HepG2 (cell line): ENCODE measurements around the gene SEMA3B. TPM values are rescaled to one million over a fixed set of nuclear protein-coding genes. Genes with fewer than 3 reads are reported as not detected.

Experiments
- ATF7 ChIP-seq, 2 experiments: fragments of 450-650 bp in 1 of 2; sonication (generic) in 1 of 2; formaldehyde crosslinking in 1 of 2; IDR thresholded peaks; 2 replicates each; pipeline versions ENCODE4 v1.4.0 to v1.6.1; 2016 to 2020; ENCODE audit warnings: antibody characterized with exemption in 1 of 2, mild to moderate bottlenecking in 1 of 2, missing genetic modification reagents in 1 of 2
- CBFB ChIP-seq: sonication (generic); formaldehyde crosslinking; IDR thresholded peaks from 2 replicates; pipeline ENCODE4 v1.4.0; 2020; ENCODE audit warnings: missing genetic modification reagents
- KAT8 ChIP-seq: IDR thresholded peaks from 2 replicates; pipeline ENCODE4 v1.6.1; 2016; ENCODE audit warnings: missing genetic modification reagents, missing compliant biosample characterization
- NFKB2 ChIP-seq: sonication (generic); formaldehyde crosslinking; IDR thresholded peaks from 2 replicates; pipeline ENCODE4 v1.4.0; 2020; ENCODE audit warnings: missing genetic modification reagents, borderline replicate concordance
- REL ChIP-seq: sonication (generic); formaldehyde crosslinking; conservative IDR thresholded peaks from 2 replicates; pipeline ENCODE4 v1.8.0; 2022; ENCODE audit warnings: mild to moderate bottlenecking, missing genetic modification reagents, moderate library complexity
- ZFY ChIP-seq: sonication (generic); formaldehyde crosslinking; IDR thresholded peaks from 2 replicates; pipeline ENCODE4 v1.4.0; 2020; ENCODE audit warnings: missing genetic modification reagents
- ZNF331 ChIP-seq: sonication (generic); formaldehyde crosslinking; IDR thresholded peaks from 2 replicates; pipeline ENCODE4 v1.4.0; 2020; ENCODE audit warnings: missing genetic modification reagents
- ZNF883 ChIP-seq: sonication (generic); formaldehyde crosslinking; IDR thresholded peaks from 2 replicates; pipeline ENCODE4 v1.5.1; 2020; ENCODE audit warnings: mild to moderate bottlenecking, missing genetic modification reagents; ENCODE audit errors: not compliant biosample characterization
- polyA plus RNA-seq, 8 experiments: library from polyadenylated mRNA; depleted of rRNA in 3 of 8; stranded (reverse) in 7 of 8; unstranded in 1 of 8; fragments of >200 nt; fragmentation: Illumina TruSeq in 4 of 8; extraction: Trizol in 4 of 8; gene quantifications; 2 replicates each; pipeline versions ENCODE4 v1.2.1 to v1.2.3, GENCODE V29; 2011 to 2016; ENCODE audit warnings: low read depth in 4 of 8, missing spikeins in 1 of 8, mixed read lengths in 1 of 8; ENCODE audit not compliant: insufficient read depth in 1 of 8
- total RNA-seq, 5 experiments: library from RNA; depleted of rRNA; stranded (reverse); fragments of >200 nt; fragmentation: Illumina TruSeq; extraction: Trizol; gene quantifications; 2 replicates each; pipeline ENCODE4 v1.2.3, GENCODE V29; 2016; ENCODE audit warnings: low read depth in 1 of 5
- TF ChIP-seq, protein P1 (sequence below): sonication (generic); formaldehyde crosslinking; conservative IDR thresholded peaks from 2 replicates; pipeline ENCODE4 v1.8.0; 2022; ENCODE audit warnings: mild to moderate bottlenecking, moderate library complexity, missing genetic modification reagents
- TF ChIP-seq, protein P2 (sequence below): sonication (generic); formaldehyde crosslinking; IDR thresholded peaks from 2 replicates; pipeline ENCODE4 v1.8.1; 2023; ENCODE audit warnings: missing genetic modification reagents, mild to moderate bottlenecking, borderline replicate concordance
- TF ChIP-seq, protein P3 (sequence below): sonication (generic); formaldehyde crosslinking; IDR thresholded peaks from 2 replicates; pipeline ENCODE4 v1.4.0; 2020; ENCODE audit warnings: missing genetic modification reagents, borderline replicate concordance

The SEMA3B gene
- total and polyA plus RNA-seq, 2 of the 13 experiments (the other 11 are each of a cell fraction or from before 2014, with no cell fraction given), result 93.2 to 158 TPM

DNA sequence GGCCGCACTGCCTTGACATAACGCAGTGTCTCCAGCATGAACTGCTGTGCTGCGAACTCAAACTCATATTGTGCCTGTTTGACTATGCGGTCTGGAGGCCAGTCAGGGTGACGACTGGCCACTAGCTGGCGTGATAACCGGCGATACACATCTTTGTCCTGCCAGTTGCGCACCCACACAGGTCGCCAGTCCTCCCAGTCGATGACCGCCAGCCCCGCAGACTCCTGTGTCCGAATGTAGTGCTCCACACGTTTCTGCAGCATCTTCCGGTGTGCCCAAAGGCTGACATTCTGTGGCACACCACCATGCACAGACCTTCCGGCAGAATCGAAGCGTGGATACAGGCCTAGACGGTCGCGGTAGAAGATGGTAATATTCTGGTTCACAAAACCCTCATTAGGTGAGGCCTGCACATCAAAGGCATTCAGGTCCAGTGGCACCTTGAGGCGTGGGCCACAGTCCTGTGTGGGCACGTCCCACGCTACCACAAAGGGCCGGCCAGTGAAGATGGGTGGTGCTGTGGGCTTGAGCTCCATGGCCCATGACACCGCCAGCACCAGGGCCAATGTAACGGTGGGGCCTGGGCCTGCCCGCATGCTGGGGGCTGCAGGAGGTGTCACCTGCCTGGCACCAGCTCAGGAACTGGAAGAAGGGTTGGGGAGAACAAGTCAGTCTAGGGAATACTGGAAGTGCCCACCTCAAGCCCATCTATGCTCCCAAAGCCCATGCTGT, 51.1 kb downstream of the SEMA3B start (continued):
- no peak for TF ChIP-seq CBFB (CRISPR knock-in tag)
- TF ChIP-seq ZNF883 (CRISPR knock-in tag), result peak; percentile 62
- TF ChIP-seq NFKB2 (CRISPR knock-in tag), result no peak
- no peak for TF ChIP-seq ZNF331
- TF ChIP-seq, protein P1, sequence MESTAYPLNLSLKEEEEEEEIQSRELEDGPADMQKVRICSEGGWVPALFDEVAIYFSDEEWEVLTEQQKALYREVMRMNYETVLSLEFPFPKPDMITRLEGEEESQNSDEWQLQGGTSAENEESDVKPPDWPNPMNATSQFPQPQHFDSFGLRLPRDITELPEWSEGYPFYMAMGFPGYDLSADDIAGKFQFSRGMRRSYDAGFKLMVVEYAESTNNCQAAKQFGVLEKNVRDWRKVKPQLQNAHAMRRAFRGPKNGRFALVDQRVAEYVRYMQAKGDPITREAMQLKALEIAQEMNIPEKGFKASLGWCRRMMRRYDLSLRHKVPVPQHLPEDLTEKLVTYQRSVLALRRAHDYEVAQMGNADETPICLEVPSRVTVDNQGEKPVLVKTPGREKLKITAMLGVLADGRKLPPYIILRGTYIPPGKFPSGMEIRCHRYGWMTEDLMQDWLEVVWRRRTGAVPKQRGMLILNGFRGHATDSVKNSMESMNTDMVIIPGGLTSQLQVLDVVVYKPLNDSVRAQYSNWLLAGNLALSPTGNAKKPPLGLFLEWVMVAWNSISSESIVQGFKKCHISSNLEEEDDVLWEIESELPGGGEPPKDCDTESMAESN, result 0 out of 2 replicates have a peak, but pooled peaks have one; percentile 3
- TF ChIP-seq, protein P2, sequence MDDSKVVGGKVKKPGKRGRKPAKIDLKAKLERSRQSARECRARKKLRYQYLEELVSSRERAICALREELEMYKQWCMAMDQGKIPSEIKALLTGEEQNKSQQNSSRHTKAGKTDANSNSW, result no peak
- TF ChIP-seq KAT8 (CRISPR knock-in tag), result no peak
- no peak for TF ChIP-seq REL (CRISPR knock-in tag)
- TF ChIP-seq ATF7 (IDR thresholded peaks at IDR 0.05), result no peak
- no peak for TF ChIP-seq ATF7 (CRISPR knock-in tag; IDR thresholded peaks at IDR 0.05)
- TF ChIP-seq, protein P3, sequence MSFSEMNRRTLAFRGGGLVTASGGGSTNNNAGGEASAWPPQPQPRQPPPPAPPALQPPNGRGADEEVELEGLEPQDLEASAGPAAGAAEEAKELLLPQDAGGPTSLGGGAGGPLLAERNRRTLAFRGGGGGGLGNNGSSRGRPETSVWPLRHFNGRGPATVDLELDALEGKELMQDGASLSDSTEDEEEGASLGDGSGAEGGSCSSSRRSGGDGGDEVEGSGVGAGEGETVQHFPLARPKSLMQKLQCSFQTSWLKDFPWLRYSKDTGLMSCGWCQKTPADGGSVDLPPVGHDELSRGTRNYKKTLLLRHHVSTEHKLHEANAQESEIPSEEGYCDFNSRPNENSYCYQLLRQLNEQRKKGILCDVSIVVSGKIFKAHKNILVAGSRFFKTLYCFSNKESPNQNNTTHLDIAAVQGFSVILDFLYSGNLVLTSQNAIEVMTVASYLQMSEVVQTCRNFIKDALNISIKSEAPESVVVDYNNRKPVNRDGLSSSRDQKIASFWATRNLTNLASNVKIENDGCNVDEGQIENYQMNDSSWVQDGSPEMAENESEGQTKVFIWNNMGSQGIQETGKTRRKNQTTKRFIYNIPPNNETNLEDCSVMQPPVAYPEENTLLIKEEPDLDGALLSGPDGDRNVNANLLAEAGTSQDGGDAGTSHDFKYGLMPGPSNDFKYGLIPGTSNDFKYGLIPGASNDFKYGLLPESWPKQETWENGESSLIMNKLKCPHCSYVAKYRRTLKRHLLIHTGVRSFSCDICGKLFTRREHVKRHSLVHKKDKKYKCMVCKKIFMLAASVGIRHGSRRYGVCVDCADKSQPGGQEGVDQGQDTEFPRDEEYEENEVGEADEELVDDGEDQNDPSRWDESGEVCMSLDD (CRISPR knock-in tag), result no peak
- TF ChIP-seq ZFY (CRISPR knock-in tag), result peak; percentile 19; the same call in 1 of the 2 replicates
- TF ChIP-seq, all 625 proteins: peak for 38
